ENCODE measurements around the gene SLC2A4RG. TPM values are rescaled to one million over a fixed set of nuclear protein-coding genes. Genes with fewer than 3 reads are reported as not detected.
A peak's percentile ranks its signal among the peaks of the same experiment; 100 is the strongest.

Gene SLC2A4RG
- total and polyA plus RNA-seq, 4 donors: 18.8 to 121 (median 61.3) TPM

DNA sequence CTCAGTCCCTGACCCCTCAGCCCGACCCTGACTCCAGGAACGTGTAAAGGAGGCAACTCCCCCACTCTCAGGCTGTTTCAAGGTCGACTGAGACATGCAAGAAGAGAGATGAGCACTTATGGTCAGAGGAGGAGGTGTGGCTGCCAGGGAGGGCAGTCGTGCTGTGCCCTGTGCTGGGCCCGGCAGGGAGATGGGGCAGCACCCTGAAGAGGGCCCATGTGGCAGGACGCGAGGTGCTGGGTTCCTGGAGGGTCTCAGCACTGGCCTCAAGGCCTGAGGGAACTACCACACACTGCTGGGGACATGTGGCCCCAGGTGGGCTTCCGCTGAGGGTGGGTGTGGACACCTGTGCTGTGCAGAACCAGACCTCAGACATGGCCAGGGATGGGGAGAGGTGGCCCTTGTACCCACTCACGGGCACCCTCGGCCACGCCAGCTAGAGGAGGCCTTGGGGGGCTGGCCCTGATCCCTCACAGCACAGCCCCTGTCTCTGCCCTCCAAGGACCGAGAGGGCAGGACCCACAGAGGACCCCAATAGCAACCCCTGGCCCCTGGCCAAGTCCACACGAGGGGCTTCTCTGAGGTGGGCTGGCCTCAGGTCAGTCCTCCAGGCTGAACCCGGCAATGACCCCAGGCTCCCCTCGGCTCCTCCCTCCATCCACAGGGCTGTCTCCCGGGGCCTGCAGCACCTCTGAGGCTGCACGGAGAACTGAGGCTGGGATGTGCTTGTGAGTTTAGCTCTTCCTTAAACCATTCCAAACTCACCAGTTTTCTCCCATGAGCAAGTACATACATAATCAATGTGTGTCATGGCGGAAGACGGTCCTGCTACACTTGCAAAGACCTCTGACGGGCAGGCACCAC, 8.7 kb downstream of the SLC2A4RG start:
- H3K9ac ChIP-seq (ENCODE audit: insufficient read depth in 1 of 2, low read length in 2 of 2): no peak overlapping the region
- no peak for ATAC-seq (ENCODE audit: insufficient read depth, low FRiP score)
- TF ChIP-seq CTCF (IDR thresholded peaks at IDR 0.05; ENCODE audit: control extremely low read depth, extremely low read depth): no peak
- no peak overlapping the region for H3K4me3 ChIP-seq
- no peak overlapping the region for H3K27ac ChIP-seq (ENCODE audit: low read depth in 1 of 2, low read length in 1 of 2)
- H3K27me3 ChIP-seq (ENCODE audit: control insufficient read depth in 3 of 3, insufficient read depth in 3 of 3, low read length in 2 of 3): no peaks in the 10 kb centered on the region
- DNase-seq: no peak
- WGBS, 2 donors: 80 to 85% methylated on average over 20 of the region's 20 CpGs
- H3K4me1 ChIP-seq (ENCODE audit: control insufficient read depth in 5 of 5, insufficient read depth in 5 of 5, low read length in 5 of 5): peaks cover 0 to 11% (median 0%) of the 10 kb centered on the region in 5 donors
- H3K36me3 ChIP-seq (ENCODE audit: control insufficient read depth in 4 of 4, insufficient read depth in 4 of 4, low read length in 4 of 4): peaks cover 0 to 23% (median 0%) of the 10 kb centered on the region in 4 donors
- H3K9me3 ChIP-seq (ENCODE audit: control insufficient read depth in 4 of 4, insufficient read depth in 3 of 4, low read length in 3 of 4): no peaks in the 10 kb centered on the region

DNA sequence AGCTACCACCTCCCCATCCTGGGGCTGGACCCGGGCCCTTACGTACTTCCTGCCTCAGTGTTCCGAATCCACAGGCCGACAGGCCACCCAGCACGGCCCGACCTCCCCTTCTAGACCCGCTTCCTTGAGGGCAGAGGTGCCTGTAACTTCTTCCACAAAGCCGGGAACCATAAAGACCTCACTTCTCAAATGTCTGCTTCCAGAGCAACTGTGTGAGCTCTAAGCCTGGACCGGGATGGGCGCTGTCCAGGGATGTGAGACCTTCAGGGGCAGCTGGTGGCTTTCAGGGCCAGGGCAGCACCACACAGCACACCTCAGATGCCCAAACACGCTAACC, 9.3 kb downstream of the SLC2A4RG start:
- no peaks in the 10 kb centered on the region for H3K27me3 ChIP-seq (ENCODE audit: control insufficient read depth in 3 of 3, insufficient read depth in 3 of 3, low read length in 2 of 3)
- ATAC-seq (ENCODE audit: insufficient read depth, low FRiP score): no peak
- no peak overlapping the region for H3K4me3 ChIP-seq
- no peak for TF ChIP-seq CTCF (IDR thresholded peaks at IDR 0.05; ENCODE audit: control extremely low read depth, extremely low read depth)
- no peak overlapping the region for H3K9ac ChIP-seq (ENCODE audit: insufficient read depth in 1 of 2, low read length in 2 of 2)
- DNase-seq: no peak
- WGBS, 2 donors: 93 to 97% methylated on average over 11 of the region's 11 CpGs
- H3K36me3 ChIP-seq (ENCODE audit: control insufficient read depth in 4 of 4, insufficient read depth in 4 of 4, low read length in 4 of 4): peaks cover 0 to 19% (median 0%) of the 10 kb centered on the region in 4 donors
- no peak overlapping the region for H3K27ac ChIP-seq (ENCODE audit: low read depth in 1 of 2, low read length in 1 of 2)
- peaks cover 0 to 11% (median 0%) of the 10 kb centered on the region in 5 donors for H3K4me1 ChIP-seq (ENCODE audit: control insufficient read depth in 5 of 5, insufficient read depth in 5 of 5, low read length in 5 of 5)
- H3K9me3 ChIP-seq (ENCODE audit: control insufficient read depth in 4 of 4, insufficient read depth in 3 of 4, low read length in 3 of 4): no peaks in the 10 kb centered on the region

DNA sequence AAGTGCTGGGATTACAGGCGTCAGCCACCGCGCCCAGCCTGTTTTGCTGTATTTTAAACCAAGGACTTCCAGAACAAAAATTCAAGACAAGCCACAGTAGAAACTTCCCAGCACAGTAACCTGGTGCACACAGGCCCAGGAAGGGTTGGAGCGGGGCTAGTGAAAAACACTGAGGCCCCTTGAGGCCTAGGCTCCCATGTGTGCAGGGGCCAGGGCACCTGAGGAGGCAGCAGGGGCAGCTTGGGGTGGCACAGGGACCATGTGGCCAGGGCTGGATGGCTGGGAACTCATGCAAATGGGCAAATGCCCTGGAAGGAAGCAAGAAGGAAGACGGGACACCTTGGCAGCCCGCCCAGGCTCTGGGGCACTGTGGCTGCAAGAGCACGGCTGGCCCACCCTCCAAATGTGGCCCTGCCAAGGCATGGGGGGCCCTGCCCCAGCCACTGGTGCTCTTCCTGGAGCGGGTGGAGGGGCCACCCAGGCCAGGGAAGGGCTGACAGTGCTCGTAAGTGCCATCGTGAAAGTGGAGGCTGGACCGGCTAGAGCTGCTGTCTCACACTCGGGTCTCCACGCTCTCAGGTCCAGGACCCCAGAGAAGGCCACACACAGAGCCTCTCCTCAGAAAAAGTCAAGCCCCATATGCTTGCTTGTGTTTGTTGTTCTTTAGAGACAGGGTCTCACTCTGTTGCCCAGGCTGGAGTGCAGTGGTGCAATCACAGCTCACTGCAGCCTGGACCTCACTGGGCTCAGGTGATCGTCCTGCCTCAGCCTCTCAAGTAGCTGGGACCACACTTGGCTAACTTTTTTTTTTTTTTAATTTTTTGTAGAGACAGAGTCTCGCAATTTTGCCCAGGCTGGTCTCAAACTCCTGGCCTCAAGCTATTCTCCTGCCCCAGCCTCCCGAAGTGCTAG, 10.3 kb downstream of the SLC2A4RG start:
- H3K27ac ChIP-seq (ENCODE audit: low read depth in 1 of 2, low read length in 1 of 2): no peak overlapping the region
- no peak for ATAC-seq (ENCODE audit: insufficient read depth, low FRiP score)
- H3K36me3 ChIP-seq (ENCODE audit: control insufficient read depth in 4 of 4, insufficient read depth in 4 of 4, low read length in 4 of 4): peaks cover 0 to 19% (median 0%) of the 10 kb centered on the region in 4 donors
- H3K4me3 ChIP-seq: no peak overlapping the region
- no peak for TF ChIP-seq CTCF (IDR thresholded peaks at IDR 0.05; ENCODE audit: control extremely low read depth, extremely low read depth)
- peak in 1 of 3 donors; percentile 12 for DNase-seq
- H3K9me3 ChIP-seq (ENCODE audit: control insufficient read depth in 4 of 4, insufficient read depth in 3 of 4, low read length in 3 of 4): no peaks in the 10 kb centered on the region
- whole genome bisulfite sequencing, 2 donors: 82 to 85% methylated on average over 16 of the region's 16 CpGs
- peaks cover 0 to 9% (median 0%) of the 10 kb centered on the region in 5 donors for H3K4me1 ChIP-seq (ENCODE audit: control insufficient read depth in 5 of 5, insufficient read depth in 5 of 5, low read length in 5 of 5)
- H3K9ac ChIP-seq (ENCODE audit: insufficient read depth in 1 of 2, low read length in 2 of 2): no peak overlapping the region
- no peaks in the 10 kb centered on the region for H3K27me3 ChIP-seq (ENCODE audit: control insufficient read depth in 3 of 3, insufficient read depth in 3 of 3, low read length in 2 of 3)
